Adrenal gland (tissue), 5 donors: ENCODE results near the gene ARID5B.

ENCODE experiments used
- POLR2A ChIP-seq, 2 donors: fragments of 450-650 bp; IDR thresholded peaks; one replicate each; pipeline ENCODE4 v1.6.1; 2017; ENCODE audit warnings: antibody characterized with exemption in 2 of 2, mild to moderate bottlenecking in 2 of 2, moderate library complexity in 1 of 2
- TF ChIP-seq, protein P1 (sequence below), 6 experiments: fragments of 450-650 bp in 4 of 6; fragments of 200-600 bp in 2 of 6; sonication (generic) in 1 of 6; IDR thresholded peaks; 1 replicate in 5 of 6; 2 replicates in 1 of 6; pipeline versions ENCODE4 v1.5.1 to v1.8.0; 2016 to 2021; ENCODE audit warnings: antibody characterized with exemption in 6 of 6, mild to moderate bottlenecking in 2 of 6, moderate library complexity in 1 of 6
- donor health status: DM: no; HTN: no; CAD: no.

DNA sequence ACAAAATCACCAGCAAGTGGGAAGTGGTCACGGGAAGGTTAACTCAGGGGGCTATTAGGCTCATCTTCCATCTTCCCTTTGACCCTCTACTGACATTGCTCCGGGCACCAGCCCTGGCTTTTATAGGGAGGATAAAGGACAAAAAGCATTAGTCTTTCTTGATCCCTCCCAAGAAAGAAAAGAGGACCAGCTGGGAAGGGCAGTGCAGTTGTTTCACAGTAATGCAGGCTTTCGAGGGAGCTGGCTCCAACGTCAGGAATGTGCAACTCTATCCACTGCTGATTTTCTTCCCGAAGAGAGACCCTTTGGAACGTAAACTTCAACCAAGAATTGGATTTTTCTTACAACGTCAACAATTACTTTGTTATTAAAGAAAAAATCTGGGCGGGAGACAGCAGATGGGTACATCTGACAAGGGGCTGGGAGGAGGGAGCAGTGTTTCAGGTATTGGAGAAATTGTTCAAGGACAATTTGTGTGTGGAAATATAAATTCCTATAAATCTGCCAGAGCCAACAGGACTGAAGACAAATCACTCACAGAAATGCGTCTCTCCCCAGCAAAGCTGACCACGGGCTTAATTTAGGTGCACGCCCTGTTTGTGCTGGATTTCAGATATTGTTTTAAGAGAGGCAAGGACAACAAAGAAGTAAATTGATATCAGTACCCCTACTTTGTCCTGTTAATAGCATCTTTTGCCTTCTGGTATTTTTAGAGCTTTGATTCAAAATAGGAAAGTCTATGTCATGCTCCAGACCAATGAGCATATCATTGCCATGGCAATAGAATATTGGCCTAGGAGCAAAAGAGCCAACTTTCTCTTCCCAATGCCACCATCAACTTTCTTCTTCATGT is 23.4 kb upstream of the ARID5B start:
- TF ChIP-seq, protein P1, sequence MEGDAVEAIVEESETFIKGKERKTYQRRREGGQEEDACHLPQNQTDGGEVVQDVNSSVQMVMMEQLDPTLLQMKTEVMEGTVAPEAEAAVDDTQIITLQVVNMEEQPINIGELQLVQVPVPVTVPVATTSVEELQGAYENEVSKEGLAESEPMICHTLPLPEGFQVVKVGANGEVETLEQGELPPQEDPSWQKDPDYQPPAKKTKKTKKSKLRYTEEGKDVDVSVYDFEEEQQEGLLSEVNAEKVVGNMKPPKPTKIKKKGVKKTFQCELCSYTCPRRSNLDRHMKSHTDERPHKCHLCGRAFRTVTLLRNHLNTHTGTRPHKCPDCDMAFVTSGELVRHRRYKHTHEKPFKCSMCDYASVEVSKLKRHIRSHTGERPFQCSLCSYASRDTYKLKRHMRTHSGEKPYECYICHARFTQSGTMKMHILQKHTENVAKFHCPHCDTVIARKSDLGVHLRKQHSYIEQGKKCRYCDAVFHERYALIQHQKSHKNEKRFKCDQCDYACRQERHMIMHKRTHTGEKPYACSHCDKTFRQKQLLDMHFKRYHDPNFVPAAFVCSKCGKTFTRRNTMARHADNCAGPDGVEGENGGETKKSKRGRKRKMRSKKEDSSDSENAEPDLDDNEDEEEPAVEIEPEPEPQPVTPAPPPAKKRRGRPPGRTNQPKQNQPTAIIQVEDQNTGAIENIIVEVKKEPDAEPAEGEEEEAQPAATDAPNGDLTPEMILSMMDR (IDR thresholded peaks at IDR 0.05): no peak
- no peak for TF ChIP-seq POLR2A (IDR thresholded peaks at IDR 0.05)
